SK-N-SH (cell line): ENCODE results near the gene SLC7A6.

Experiments used
- EP300 ChIP-seq, 2 experiments: IDR thresholded peaks; 2 replicates each; pipeline versions ENCODE4 v1.4.0 to v1.6.1; 2012; ENCODE audit warnings: borderline replicate concordance in 1 of 2, low read depth in 1 of 2, low read length in 1 of 2
- REST ChIP-seq: IDR thresholded peaks from 2 replicates; pipeline ENCODE4 v1.6.1; 2012; ENCODE audit warnings: mild to moderate bottlenecking, low read depth, low read length, moderate library complexity
- TCF12 ChIP-seq: IDR thresholded peaks from 2 replicates; pipeline ENCODE4 v1.4.0; 2012
- ZBTB33 ChIP-seq: IDR thresholded peaks from 2 replicates; pipeline ENCODE4 v1.4.0; 2012; ENCODE audit warnings: low read depth, borderline replicate concordance
- TF ChIP-seq, protein P1 (sequence below): fragments of 200-600 bp; sonication (generic); IDR thresholded peaks from 2 replicates; pipeline ENCODE4 v1.6.1; 2017; ENCODE audit warnings: antibody characterized with exemption, mild to moderate bottlenecking, moderate library complexity

DNA sequence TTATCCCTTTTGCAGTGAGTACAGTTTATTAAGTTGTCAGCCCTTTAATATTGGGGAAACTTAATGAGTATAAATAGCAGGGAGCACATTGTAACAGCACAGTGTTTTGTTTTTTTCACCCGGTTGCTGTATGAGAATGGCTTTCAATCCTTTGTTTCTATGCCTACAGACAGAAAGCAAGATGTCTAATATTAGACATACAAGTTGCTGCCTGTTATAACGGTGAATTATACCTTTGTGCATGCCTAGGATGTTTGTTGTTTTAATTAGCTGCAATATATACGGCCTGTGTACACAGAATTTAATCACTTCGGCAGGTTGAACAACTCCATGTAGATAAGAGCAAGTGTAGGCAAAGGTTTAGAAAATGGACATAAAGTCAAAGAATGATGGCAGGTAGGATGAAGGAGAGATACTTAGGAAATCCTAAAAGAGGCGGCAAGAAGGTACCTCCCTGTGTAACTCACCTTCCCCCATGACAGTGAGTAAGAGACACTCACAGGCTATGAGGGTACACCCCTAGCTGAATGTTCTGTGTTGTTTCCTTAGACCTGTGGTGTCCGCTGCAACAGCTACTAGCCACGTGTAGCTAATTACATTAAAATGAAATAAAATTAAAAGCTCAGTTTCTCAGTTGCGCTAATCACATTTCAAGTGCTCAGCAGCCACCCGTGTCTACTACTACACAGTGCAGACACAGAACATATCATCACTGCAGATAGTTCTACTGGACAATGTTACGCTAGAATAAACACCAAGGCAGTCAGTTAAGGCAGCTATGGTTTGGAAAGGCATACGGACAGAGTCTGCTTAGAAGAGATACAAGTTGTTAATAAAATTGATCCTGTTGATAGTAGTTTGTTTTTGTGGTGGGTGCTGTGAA, 35.5 kb downstream of the SLC7A6 start:
- TF ChIP-seq, protein P1, sequence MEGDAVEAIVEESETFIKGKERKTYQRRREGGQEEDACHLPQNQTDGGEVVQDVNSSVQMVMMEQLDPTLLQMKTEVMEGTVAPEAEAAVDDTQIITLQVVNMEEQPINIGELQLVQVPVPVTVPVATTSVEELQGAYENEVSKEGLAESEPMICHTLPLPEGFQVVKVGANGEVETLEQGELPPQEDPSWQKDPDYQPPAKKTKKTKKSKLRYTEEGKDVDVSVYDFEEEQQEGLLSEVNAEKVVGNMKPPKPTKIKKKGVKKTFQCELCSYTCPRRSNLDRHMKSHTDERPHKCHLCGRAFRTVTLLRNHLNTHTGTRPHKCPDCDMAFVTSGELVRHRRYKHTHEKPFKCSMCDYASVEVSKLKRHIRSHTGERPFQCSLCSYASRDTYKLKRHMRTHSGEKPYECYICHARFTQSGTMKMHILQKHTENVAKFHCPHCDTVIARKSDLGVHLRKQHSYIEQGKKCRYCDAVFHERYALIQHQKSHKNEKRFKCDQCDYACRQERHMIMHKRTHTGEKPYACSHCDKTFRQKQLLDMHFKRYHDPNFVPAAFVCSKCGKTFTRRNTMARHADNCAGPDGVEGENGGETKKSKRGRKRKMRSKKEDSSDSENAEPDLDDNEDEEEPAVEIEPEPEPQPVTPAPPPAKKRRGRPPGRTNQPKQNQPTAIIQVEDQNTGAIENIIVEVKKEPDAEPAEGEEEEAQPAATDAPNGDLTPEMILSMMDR, result no peak
- TF ChIP-seq ZBTB33, result no peak
- TF ChIP-seq EP300 (IDR thresholded peaks at IDR 0.05; ENCODE audit: borderline replicate concordance in 1 of 2, low read depth in 1 of 2, low read length in 1 of 2), result no peak
- TF ChIP-seq REST, result no peak
- TF ChIP-seq TCF12, result no peak
